NCI-H82 treated with DMSO at 0.1 percent for 48 hours (cell line): Measurements from ENCODE around the gene CYSLTR1.
"Not testable (repeated sequence)": the region's sequence is repeated elsewhere in the genome, so short reads cannot be mapped to it uniquely, and the experiment has no call there.

Source experiments
- DNase-seq: peaks from one replicate; lab custom pipeline; 2025; ENCODE audit not compliant: unreplicated experiment; lab: John Stamatoyannopoulos, UW

CYSLTR1 gene, protein sequence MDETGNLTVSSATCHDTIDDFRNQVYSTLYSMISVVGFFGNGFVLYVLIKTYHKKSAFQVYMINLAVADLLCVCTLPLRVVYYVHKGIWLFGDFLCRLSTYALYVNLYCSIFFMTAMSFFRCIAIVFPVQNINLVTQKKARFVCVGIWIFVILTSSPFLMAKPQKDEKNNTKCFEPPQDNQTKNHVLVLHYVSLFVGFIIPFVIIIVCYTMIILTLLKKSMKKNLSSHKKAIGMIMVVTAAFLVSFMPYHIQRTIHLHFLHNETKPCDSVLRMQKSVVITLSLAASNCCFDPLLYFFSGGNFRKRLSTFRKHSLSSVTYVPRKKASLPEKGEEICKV

DNA sequence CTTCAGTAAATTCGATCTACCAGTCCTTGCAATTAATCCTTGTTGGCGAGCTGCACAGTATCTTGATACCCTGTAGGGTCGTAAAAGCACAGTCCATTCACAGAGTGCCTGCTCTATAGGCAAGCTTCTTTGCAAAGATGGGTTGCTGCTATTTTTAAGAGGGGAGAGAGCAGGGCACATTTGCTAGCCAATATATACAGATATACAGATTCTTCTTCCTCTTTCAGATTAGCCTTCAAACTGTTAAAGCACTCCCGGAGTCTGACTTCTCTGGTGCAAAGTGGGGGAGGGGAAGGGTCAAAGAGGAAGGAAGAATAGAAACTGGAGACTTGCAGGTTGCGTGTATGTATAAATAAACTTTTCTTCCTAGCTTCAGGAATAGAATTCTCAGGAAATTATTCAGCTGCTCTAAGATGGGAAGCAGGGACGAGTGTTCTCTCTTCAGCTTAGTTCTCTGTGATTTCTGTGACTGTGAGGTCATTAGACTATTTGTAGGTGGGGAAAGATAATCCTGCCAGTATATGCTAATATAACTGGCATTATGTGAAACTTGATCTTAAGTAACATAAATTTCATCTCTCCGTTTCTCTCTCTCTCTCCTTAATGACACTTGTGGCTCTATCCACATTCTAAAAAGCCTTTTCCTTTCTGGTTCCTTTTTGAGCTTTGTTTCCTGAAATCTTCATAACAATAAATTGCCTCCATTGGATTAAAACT is at the start of gene CYSLTR1:
Gene CYSLTR1, minus strand, starts transcription at position 242 of the 717 bp plus-strand sequence. CDS start 53,865 bp downstream, outside the sequence.
- no peak for DNase-seq

GRCh38 chrX:78377186-78377585 is 49.8 kb upstream of the CYSLTR1 start:
- no peak for DNase-seq

GRCh38 chrX:78375894-78376293 is 48.5 kb upstream of the CYSLTR1 start:
- no peak for DNase-seq

DNA sequence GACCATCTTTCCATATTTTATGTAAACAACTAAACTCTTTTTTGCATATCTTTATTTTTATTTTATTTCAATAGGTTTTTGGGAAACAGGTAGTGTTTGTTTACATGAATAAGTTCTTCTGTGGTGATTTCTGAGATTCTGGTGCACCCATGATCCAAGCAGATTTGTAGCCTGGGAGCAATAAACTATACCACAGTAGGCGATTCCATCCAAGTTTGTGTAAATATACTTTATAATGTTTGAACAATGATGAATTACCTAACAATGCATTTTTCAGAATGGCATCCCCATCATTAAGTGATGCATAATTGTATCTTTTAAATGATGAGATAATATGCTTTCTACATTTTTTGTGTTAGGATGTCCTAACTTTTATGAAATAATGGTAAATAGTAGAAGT is 39.2 kb upstream of the CYSLTR1 start:
- no peak for DNase-seq

- DNase-seq, result no peak
These were observed 30.1 kb upstream of the CYSLTR1 start for GRCh38 chrX:78357342-78358055.

GRCh38 chrX:78333521-78333920 is 6.1 kb upstream of the CYSLTR1 start:
- DNase-seq, result no peak

- no peak for DNase-seq
These were observed 4.3 kb upstream of the CYSLTR1 start for GRCh38 chrX:78331708-78332107.

DNA sequence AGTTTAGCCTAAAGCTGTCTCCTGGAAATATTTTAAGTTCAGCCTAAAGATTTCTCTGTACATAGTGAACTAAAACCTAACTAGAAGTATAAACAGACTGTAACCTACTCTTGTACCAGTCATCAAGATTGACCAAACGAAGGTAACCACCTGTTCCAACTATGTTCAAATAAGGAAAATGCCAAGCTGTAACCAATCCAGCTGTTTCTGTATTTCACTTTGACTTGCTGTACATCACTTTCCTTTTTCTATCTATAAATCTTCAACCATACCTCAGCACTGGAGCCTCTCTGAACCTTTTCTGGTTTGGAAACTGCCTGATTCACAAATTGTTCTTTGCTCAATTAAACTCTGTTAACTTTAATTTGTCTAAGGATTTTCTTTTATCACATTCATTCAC is 3.1 kb upstream of the CYSLTR1 start:
- no peak for DNase-seq

- DNase-seq, result no peak
These were observed 2.7 kb upstream of the CYSLTR1 start for GRCh38 chrX:78330068-78330467.

DNA sequence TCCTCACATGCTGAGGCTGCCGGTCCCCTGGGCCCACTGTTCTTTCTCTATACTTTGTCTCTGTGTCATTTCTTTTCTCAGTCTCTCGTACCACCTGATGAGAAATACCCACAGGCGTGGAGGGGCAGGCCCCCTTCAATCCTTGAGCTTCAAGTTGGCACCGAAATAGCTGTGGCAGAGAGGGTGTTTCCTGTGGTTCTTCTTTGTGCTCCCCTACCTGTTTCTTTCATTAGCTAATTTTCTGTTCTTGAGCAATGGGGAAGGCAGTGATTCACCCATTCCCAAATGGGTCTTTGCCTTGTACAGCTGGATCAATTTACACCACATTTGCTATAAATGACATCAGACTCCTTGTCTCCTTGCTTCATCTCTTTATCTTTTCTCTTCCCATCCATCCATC is 2.1 kb upstream of the CYSLTR1 start:
- DNase-seq, result no peak

DNA sequence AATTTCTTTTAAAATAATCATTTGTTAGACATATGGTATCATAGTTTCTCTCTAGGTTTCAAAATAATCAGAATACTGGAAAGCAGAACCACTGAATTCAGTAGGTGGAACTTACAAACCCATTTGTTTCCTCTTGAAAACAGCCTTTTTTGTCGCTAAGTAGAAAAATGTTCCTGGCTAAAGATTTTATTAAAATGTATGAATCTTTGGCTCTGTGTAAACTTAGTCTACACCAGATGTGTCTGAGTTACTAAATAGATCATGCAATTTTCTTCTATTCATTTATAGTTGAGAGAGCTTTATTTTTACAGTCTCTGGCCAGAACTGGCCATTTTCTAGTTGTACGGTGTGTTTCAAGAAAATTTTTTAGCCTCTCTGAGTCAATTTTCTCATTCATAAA is 1.0 kb downstream of the CYSLTR1 start:
- no peak for DNase-seq

DNA sequence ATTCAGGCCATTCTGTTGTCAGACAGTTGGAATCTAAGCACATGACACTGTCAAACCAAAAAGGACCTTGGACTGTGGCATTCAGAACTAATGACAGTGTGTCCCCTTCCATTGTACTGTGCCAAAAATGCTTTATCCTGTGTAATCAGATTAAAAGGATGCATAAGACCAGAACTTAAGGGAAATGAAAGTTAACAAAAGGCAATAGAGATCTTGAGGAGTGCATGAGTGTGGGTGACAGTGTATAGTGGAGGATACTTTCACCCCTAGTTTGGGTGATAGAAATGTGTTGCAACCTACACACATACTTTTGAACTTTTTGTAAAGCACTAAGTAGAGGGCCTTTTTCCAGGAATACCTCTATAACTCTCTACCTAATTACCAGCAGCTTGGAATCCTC is 4.5 kb downstream of the CYSLTR1 start:
- DNase-seq, result no peak

DNA sequence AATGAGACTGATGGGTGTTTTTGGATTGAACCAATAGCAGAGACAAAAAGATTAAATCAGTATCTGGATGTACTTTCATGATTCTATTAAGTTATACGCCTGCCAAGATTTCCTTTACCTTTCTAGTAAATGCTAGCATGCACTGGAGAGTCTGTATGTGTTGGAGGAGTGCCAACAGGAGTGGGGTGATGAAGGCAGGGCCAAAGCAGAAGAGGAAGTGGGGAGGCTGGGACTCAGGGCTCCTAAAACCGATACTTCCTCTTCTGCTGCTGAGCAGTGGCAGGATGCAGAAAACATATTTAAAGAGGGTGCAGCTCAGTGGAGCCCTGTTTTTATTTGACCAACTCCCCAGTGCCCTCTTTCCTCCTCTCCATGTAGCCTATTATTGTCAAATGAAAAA is 5.6 kb downstream of the CYSLTR1 start:
- DNase-seq, result no peak

DNA sequence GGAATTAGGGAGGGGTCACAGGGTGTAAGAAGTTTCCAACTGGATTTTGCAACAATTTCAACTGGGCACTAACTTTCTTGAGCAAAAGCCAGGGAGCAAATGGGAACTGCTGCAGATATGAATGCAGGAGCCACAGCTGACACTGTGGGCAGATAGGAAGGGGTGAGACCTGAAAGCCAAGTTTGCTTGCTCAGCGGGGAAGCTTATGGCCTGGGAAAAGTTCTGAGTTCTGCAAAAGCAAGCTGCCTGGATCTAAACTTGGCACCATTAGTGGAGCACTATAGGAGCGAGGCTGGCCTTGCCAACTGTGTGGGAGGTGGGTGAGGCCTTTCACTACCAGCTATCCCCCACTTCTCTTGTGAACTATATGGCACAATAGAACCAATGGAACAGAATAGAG is 11.1 kb downstream of the CYSLTR1 start:
- DNase-seq, result no peak

DNA sequence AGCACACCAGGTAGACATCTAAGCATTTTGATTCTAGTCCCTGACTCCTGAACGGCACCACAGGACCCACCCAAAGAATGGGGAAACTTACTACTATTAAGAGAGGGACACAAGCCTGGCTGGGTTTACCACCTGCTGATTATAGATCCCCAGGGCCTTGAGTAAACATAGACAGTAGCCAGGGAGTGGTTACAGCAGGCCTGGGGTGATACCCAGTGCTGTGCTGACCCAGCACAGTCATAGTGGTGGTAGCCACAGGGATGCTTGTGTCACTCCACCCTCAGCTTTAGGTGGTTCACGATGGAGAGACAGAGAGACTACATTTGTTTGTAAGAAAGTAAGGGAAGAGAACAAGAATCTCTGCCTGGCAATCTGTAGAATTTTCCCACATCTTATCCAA is 11.7 kb downstream of the CYSLTR1 start:
- no peak for DNase-seq

GRCh38 chrX:78314561-78314960 is 12.8 kb downstream of the CYSLTR1 start:
- no peak for DNase-seq

DNA sequence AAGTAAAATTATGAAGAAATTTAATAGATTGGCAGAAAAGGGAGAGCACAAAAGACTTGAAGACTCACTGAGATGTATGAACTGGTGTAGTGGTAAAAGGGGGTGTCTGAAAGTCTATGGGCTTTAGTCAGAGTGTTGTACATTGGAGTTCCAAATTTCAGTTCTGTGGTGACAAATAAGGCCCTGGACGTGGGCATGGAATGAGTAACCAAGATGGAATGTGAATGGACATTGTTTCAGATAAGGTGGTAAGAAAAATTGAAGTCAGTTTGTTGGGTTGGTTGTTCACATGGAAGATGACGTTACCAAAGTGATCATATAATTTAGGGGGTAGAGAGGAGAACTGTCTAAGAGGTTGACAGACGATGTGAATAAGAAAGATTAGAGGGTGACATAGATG is 13.9 kb downstream of the CYSLTR1 start:
- DNase-seq, result no peak

DNA sequence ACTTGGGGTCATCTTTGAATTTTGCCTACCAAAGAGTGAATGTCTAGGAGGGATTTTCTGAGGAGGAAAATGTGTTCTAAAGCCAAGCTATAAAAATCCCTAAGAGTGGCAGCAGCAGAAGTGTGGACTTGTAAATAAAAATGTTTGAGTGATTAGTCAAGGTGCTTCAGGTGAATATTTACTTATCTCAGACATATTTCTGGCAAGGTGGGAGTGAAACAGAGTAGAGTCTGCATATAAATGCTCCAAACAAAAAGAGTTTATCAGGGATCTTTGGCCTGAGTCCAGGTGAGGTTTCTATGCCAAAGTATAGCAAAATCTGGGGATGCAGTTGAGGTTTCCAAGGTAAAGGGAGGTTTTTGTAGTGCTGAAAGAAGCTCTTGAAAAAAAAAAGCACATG is 19.7 kb downstream of the CYSLTR1 start:
- no peak for DNase-seq

GRCh38 chrX:78303086-78303485 is 24.3 kb downstream of the CYSLTR1 start:
- DNase-seq, result no peak

DNA sequence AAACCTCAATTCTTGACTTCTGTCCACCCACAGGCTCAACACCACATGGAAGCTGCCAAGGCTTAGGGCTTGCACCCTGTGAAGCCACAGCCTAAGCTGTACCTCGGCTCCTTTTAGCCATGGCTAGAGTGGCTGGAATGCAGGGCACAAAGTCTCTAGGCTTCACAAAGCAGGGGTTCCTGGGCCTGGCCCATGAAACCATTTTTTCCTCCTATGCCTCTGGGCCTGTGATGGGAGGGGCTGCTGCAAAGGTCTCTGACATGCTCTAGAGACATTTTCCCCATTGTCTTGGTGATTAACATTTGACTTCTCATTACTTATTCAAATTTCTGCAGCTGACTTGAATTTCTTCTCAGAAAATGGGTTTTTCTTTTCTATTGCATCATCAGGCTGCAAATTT is 26.5 kb downstream of the CYSLTR1 start:
- not testable (repeated sequence) for DNase-seq

- DNase-seq, result no peak
These were observed 43.9 kb downstream of the CYSLTR1 start for GRCh38 chrX:78283511-78283910.

- DNase-seq, result no peak
These were observed 90.3 kb downstream of the CYSLTR1 start for GRCh38 chrX:78237127-78237526.
